Measurements from ENCODE around the gene TTI1.

TTI1 gene

GRCh38 chr20:37961066-37961465 lies 72.2 kb downstream of the TTI1 start:
- DNase-seq = no peak

- no peak for DNase-seq
These were observed 74.3 kb downstream of the TTI1 start for GRCh38 chr20:37958856-37959520.

- no peak for DNase-seq
These were observed 77.1 kb downstream of the TTI1 start for GRCh38 chr20:37956107-37956585.

- DNase-seq = no peak
These were observed 77.7 kb downstream of the TTI1 start for GRCh38 chr20:37955511-37955910.

GRCh38 chr20:37954626-37955025 lies 78.6 kb downstream of the TTI1 start:
- no peak for DNase-seq

- no peak for DNase-seq
These were observed 79.1 kb downstream of the TTI1 start for GRCh38 chr20:37954190-37954589.

GRCh38 chr20:37948956-37949355 lies 84.3 kb downstream of the TTI1 start:
- no peak for DNase-seq

- DNase-seq = no peak
These were observed 85.3 kb downstream of the TTI1 start for GRCh38 chr20:37947943-37948342.

GRCh38 chr20:37946946-37947345 lies 86.3 kb downstream of the TTI1 start:
- no peak for DNase-seq

- DNase-seq = no peak
These were observed 88.1 kb downstream of the TTI1 start for GRCh38 chr20:37945091-37945547.

GRCh38 chr20:37944456-37944981 lies 88.7 kb downstream of the TTI1 start:
- DNase-seq = no peak

- DNase-seq = no peak
These were observed 89.5 kb downstream of the TTI1 start for GRCh38 chr20:37943501-37944455.

GRCh38 chr20:37943033-37943432 lies 90.2 kb downstream of the TTI1 start:
- no peak for DNase-seq

GRCh38 chr20:37941992-37942391 lies 91.3 kb downstream of the TTI1 start:
- DNase-seq = no peak

GRCh38 chr20:37941332-37941731 lies 91.9 kb downstream of the TTI1 start:
- DNase-seq = no peak

GRCh38 chr20:37940858-37941257 lies 92.4 kb downstream of the TTI1 start:
- DNase-seq = no peak

GRCh38 chr20:37939701-37940560 lies 93.3 kb downstream of the TTI1 start:
- DNase-seq = no peak

GRCh38 chr20:37938954-37939353 lies 94.3 kb downstream of the TTI1 start:
- no peak for DNase-seq

GRCh38 chr20:37938181-37938750 lies 95.0 kb downstream of the TTI1 start:
- DNase-seq = no peak

- no peak for DNase-seq
These were observed 95.6 kb downstream of the TTI1 start for GRCh38 chr20:37937686-37938085.

- DNase-seq = no peak
These were observed 96.8 kb downstream of the TTI1 start for GRCh38 chr20:37936451-37936850.

GRCh38 chr20:37936041-37936440 lies 97.2 kb downstream of the TTI1 start:
- DNase-seq = no peak
